ENCODE data around the gene CRB1.

GRCh38 chr1:197394831-197395608, 127.0 kb downstream of the CRB1 start:
- TF ChIP-seq ZEB2 (IDR thresholded peaks at IDR 0.05) (no peak), KLF10 (CRISPR knock-in tag; IDR thresholded peaks at IDR 0.05) (no peak), CTCF (IDR thresholded peaks at IDR 0.05 in 2 of 3, conservative IDR thresholded peaks at IDR 0.05 in 1 of 3; ENCODE audit: insufficient read depth in 2 of 3, low read depth in 1 of 3, low read length in 3 of 3) (no peak), ZNF395 (CRISPR knock-in tag; IDR thresholded peaks at IDR 0.05) (no peak)
